Kidney glomerular epithelial cell (primary cell): ENCODE results near the gene ELAPOR2.
A peak's percentile ranks its signal among the peaks of the same experiment; 100 is the strongest.
"Not testable (repeated sequence)": the region's sequence is repeated elsewhere in the genome, so short reads cannot be mapped to it uniquely, and the experiment has no call there.

Source experiments
- DNase-seq: peaks from one replicate; lab custom pipeline; 2025; lab: John Stamatoyannopoulos, UW

Gene ELAPOR2

GRCh38 chr7:87059525-87060287, at the start of gene ELAPOR2:
ELAPOR2 (minus strand) TSS chr7:87059654; CDS start chr7:87059513, 141 bp downstream.
- peak; percentile 32 for DNase-seq

DNA sequence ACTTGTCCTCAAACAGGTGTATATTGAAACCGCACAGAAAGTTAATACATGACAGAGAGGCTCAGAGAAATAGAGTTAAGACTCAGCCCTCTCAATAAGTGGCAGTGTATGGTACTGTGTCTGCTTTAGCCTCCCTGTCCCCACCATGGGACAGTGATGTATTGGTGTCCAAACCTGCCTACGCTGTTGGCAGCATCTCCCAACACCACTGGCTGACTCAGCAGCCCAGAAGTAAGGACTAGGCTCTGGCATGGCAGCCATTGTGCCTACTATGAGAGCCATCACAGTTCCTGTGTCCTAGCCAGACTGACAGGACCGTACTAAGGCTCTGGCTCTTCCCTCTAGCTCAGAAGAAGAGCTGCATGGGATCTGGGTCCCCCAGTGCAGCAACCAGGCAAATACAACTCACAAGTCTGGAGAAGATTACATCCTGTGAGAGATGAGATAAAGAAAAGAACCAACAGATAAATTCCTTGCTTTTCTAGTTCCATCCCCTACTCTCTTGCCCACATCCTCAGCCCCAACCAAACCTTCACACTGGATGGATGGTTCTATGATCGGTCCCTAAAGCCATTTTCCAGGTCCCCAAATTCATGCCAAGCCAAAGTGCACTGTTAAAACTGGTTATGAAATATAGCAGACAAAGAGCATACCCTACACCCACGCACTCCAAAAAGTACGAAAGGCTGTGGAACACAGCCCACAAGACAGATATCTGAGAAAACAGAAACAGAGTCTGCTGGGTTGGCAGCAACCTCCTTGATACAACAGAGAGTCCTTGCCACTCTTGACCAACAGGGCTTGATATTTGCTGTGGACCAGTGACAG, 48.7 kb upstream of the ELAPOR2 start:
- DNase-seq = no peak

GRCh38 chr7:87106974-87107612, 47.6 kb upstream of the ELAPOR2 start:
- no peak for DNase-seq

- DNase-seq = no peak
These were observed 45.9 kb upstream of the ELAPOR2 start for GRCh38 chr7:87105401-87105800.

GRCh38 chr7:87100326-87100725, 40.9 kb upstream of the ELAPOR2 start:
- DNase-seq = no peak

DNA sequence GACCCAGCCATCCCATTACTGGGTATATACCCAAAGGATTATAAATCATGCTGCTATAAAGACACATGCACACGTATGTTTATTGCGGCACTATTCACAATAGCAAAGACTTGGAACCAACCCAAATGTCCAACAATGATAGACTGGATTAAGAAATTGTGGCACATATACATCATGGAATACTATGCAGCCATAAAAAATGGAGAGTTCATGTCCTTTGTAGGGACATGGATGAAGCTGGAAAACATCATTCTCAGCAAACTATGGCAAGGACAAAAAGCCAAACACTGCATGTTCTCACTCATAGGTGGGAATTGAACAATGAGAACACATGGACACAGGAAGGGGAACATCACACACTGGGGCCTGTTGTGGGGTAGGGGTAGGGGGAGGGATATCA, 37.9 kb upstream of the ELAPOR2 start:
- not testable (repeated sequence) for DNase-seq

DNA sequence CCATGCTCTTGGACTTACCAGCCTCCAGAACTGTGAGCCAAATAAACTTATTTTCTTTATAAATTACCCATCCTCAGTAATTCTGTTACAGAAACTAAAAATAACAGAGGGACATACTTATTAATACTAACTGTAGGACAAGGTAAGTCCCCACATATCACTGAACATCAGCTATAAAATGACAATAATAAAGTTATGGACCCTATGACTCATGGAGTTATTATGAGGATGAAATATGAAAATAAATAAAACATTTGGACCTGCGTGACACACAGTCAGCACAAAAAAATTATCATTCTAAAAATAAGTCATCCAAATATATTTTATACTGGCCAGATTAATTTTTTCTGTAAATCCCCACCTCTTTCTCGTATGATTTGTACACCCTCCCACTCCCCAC, 34.9 kb upstream of the ELAPOR2 start:
- no peak for DNase-seq

DNA sequence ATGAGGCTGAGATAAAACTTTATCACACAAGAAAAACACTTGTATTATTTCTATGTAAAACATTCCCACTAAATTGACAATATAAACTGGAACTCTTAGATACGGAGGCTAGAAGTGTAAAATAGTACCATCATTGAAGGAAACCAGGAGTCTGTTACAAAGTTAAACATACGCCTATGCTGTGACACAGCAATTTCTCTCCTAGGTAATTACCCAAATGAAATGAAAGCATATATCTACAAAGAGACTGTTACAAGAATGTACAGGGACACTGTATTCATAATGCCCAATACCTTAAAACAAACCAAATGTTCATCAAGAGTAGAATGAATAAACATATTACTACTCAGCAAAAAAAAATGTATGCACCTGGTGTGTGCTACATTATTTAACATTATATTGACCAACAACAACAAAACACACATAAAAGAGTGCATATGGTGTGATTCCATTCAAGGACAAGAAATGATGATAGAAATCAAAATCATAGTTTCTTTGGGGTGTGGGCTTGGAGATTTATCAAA, 33.2 kb upstream of the ELAPOR2 start:
- DNase-seq = no peak

DNA sequence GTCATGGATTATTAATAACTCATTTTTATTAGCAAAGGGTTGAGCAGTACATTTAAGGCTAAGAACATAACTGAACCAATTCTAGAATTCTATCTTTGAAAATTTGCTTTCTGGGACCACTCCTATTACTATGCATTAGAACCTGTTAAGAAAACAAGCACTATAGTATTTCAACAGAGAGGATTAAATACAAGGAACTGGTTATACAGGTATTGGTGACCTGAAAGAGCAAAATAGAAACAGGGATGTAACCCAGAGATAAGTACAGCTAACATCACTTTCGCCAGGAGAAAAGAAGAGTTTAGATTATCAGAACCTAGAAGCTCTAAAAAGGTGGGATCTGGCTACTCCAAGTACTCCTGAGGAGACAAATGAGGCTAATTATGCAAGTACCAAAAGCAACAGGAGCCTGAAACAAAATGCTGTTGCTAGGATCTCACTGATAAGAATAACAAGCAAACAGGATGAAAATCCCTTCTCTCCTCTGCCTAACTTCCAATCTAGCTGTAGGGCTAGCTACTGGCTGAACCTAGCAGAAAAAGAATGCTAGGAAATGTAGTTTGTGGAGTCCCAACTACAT, 32.1 kb upstream of the ELAPOR2 start:
- no peak for DNase-seq

GRCh38 chr7:87083865-87084519, 24.5 kb upstream of the ELAPOR2 start:
- no peak for DNase-seq

- no peak for DNase-seq
These were observed 23.2 kb upstream of the ELAPOR2 start for GRCh38 chr7:87082675-87083074.

GRCh38 chr7:87075671-87076404, 16.4 kb upstream of the ELAPOR2 start:
- no peak for DNase-seq

DNA sequence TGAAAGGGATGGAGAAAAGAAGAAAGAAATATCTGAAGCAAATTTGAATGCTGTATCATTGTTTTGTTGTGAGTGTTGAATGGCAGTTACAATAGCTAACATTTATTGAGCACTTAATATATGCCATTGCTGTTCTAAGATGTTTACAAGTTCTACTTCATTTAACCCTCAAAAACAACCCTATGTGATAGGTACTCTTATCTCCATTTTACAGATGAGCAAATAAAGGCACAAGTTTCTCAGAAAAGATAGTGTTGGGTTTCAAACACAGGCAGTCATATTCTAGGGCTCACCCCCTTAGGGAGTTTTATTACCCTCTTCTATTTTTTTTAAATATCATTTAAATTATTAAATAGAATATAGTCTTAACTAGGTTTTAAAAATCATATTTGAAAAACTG, 8.3 kb upstream of the ELAPOR2 start:
- DNase-seq = no peak

GRCh38 chr7:87060288-87060537, 759 bp upstream of the ELAPOR2 start:
- no peak for DNase-seq

DNA sequence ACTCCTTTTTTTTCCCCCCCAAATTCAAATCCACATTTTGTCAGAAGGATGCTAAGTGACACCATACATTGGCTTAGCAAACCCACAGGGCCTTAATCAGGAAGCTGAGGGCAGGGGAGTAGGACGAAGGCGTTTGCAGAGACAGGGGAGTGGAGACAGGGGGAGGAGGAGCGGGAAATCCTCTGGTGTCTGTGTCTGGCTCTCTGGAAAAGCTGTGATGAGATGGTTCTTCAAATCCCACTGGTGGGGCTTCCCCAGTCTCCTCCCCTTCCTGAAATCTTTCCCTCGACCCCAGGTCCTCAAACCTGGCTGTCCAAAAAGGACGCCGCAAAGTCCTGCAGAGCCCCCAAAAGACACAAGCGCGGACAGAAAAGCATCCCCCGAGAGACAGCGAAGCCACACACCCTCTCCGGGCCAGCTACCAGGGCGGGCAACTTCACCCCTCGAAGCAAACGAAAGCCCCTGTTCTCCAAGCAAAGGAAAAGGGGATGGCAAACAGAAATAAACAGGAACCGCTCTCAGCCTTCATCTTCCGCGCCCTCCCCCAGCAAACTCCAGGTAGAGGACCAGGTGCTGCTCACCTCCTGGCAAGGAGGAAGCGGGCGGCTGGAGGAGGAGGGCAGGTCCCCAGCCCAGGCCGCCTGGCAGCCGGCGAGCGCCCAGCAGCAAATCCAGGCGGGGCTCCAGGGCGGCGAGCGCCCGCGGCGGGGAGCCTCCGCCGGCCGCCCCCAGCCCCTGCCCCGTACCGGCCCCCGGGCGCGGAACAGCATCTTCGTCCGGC, 520 bp downstream of the ELAPOR2 start:
- no peak for DNase-seq

GRCh38 chr7:87057210-87057609, 2.2 kb downstream of the ELAPOR2 start:
- no peak for DNase-seq

DNA sequence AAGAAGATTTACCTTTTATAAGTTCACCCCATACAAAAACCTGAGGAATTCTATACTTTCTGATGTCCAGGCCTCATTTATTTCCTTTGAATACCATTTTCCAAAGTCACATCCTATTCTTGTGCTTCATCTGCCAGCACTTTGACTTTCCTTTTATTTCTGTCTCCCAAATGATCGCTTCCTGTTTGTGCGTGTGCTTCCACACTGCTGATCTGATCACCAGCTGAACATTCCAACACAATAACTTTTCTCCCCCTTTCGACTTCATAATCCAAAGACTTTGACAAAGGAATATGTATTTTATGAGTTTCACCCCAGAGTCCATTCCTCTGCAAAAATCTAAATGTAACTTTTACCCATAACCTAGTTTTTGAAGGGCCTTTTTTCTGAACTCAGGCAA, 3.1 kb downstream of the ELAPOR2 start:
- DNase-seq = no peak

DNA sequence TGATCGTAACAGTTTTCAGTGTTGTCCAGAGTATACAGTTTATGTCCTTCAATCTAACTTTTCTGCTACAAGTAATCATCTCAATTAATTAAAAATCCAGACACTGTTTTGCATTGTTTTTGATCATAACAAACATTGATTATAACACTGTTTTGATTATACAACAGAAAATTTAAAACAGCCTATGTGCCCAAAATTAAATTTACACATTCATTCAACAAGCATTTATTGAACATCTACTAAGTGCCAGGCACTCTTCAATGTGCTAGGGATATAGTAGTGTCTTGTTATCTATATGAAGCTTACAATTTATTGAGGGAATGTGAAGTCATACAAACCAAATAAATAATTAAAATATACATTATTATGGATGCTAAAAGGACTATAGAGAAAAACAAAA, 10.6 kb downstream of the ELAPOR2 start:
- no peak for DNase-seq

GRCh38 chr7:87046456-87046855, 13.0 kb downstream of the ELAPOR2 start:
- DNase-seq = no peak

DNA sequence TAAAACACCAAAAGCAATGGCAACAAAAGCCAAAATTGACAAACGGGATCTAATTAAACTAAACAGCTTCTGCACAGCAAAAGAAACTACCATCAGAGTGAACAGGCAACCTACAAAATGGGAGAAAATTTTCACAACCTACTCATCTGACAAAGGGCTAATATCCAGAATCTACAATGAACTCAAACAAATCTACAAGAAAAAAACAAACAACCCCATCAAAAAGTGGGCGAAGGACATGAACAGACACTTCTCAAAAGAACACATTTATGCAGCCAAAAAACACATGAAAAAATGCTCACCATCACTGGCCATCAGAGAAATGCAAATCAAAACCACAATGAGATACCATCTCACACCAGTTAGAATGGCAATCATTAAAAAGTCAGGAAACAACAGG, 14.7 kb downstream of the ELAPOR2 start:
- DNase-seq = not testable (repeated sequence)
